ENCODE data around the gene MMP14. TPM values are rescaled to one million over a fixed set of nuclear protein-coding genes. Genes with fewer than 3 reads are reported as not detected.

Gene MMP14
- polyA plus RNA-seq, 1 donor: 148 TPM

GRCh38 chr14:22884738-22885523 is 48.5 kb downstream of the MMP14 start:
- DNase-seq: no peak

DNA sequence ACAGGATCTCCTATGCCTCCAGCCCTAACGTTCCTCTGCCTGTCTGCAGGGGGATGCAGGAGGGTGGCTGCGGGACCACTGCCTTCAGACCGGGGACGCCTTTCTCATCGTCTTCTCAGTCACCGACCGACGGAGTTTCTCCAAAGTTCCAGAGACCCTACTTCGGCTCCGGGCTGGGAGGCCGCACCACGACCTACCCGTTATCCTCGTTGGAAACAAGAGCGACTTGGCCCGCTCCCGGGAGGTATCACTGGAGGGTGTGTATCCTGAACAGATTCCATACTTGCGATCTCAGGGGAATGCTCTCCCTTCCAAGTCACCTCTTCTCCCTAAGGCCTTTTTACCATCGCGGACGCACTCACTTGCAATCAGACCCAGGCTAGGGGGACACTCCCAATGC is 49.6 kb downstream of the MMP14 start:
- no peak for DNase-seq

GRCh38 chr14:22886500-22887259 is 50.3 kb downstream of the MMP14 start:
- peak; percentile 53 for DNase-seq

GRCh38 chr14:22887260-22887989 is 51.0 kb downstream of the MMP14 start:
- peak; percentile 48 for DNase-seq

DNA sequence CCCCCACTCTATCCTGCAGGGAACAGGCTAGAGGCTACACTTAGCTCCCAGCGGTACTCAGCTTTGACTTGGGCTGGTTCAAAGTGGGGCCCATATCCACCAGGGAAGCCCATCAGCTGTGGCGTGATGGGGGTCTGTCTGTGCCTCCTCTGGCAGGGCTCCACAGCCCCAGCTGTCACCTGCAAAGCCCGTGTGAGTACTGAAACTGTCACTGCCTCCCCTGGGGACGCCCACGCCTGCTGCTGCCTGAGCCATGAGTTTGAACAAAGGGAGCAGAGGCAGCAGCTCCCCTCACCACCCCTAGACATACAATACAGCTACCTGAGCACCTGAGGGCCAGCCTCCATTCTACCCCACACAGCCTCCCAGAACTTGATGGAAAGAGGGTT is 51.6 kb downstream of the MMP14 start:
- DNase-seq: no peak

DNA sequence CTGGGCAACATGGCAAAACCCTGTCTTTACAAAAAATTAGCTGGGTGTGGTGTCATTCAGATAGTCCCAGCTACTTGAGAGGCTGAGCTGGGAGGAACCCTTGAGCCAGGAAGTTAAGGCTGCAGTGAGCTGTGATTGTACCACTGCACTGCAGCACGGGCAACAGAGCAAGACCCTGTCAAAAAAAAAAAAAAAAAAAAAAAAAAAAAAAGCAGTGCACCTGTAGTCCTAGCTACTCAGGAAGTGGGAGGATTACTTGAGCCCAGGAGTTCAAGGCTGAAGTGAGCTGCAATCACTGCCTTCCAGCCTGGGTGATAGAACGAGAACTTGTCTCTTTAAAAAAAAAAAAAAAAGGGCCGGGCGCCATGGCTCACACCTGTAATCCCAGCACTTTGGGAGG is 52.3 kb downstream of the MMP14 start:
- no peak for DNase-seq

- no peak for DNase-seq
Observed at GRCh38 chr14:22890416-22890815, 54.0 kb downstream of the MMP14 start.

DNA sequence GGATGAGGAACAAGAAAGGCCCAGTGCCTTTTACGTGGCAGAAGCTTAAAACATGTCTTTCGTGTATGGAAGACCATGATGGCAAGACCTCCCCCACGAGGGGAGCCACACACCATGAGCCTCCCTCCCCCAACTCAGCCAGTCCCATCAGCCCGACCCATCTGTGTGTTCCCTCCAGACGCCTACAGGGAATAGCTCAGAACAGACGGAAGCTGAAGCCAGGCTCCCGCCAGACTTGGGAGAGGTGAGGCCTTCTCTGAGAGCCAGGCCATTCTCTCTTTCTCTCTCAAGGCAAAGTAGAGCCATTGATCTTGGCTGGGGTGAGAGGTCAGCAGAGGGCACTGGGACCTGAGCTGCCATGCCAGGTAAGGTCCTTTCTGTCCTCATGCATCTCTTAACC is 56.1 kb downstream of the MMP14 start:
- DNase-seq: no peak

GRCh38 chr14:22893706-22894105 is 57.3 kb downstream of the MMP14 start:
- no peak for DNase-seq

GRCh38 chr14:22895402-22895801 is 59.0 kb downstream of the MMP14 start:
- DNase-seq: no peak

GRCh38 chr14:22896356-22896755 is 60.0 kb downstream of the MMP14 start:
- no peak for DNase-seq

- DNase-seq: no peak
Observed at GRCh38 chr14:22896760-22897159, 60.4 kb downstream of the MMP14 start.

- no peak for DNase-seq
Observed at GRCh38 chr14:22897357-22897756, 61.0 kb downstream of the MMP14 start.

Other genes with a start within 250 kb of the MMP14 start
- 108 TPM for gene DAD1, start 247.4 kb upstream of the MMP14 start, polyA plus RNA-seq (ENCODE audit: insufficient read length)
- gene ABHD4, start 238.3 kb upstream of the MMP14 start, polyA plus RNA-seq (ENCODE audit: insufficient read length): 19.9 TPM
- 0.15 TPM for gene OR6J1, start 192.2 kb upstream of the MMP14 start, polyA plus RNA-seq (ENCODE audit: insufficient read length)
- gene OXA1L, start 69.9 kb upstream of the MMP14 start, polyA plus RNA-seq (ENCODE audit: insufficient read length): 208 TPM
- 32.7 TPM for gene SLC7A7, start 21.1 kb upstream of the MMP14 start, polyA plus RNA-seq (ENCODE audit: insufficient read length)
- 67.7 TPM for gene MRPL52, start 6.7 kb upstream of the MMP14 start, polyA plus RNA-seq (ENCODE audit: insufficient read length)
- 41.4 TPM for gene LRP10, start 35.2 kb downstream of the MMP14 start, polyA plus RNA-seq (ENCODE audit: insufficient read length)
- 0.23 TPM for gene REM2, start 46.6 kb downstream of the MMP14 start, polyA plus RNA-seq (ENCODE audit: insufficient read length)
- 55.8 TPM for gene RBM23, start 82.6 kb downstream of the MMP14 start, polyA plus RNA-seq (ENCODE audit: insufficient read length)
- gene PRMT5, start 92.8 kb downstream of the MMP14 start, polyA plus RNA-seq (ENCODE audit: insufficient read length): 66.8 TPM
- 32.7 TPM for gene HAUS4, start 120.5 kb downstream of the MMP14 start, polyA plus RNA-seq (ENCODE audit: insufficient read length)
- gene AJUBA, start 146.0 kb downstream of the MMP14 start, polyA plus RNA-seq (ENCODE audit: insufficient read length): 57.8 TPM
- gene C14orf93, start 173.6 kb downstream of the MMP14 start, polyA plus RNA-seq (ENCODE audit: insufficient read length): 11.6 TPM
- gene PSMB5, start 198.3 kb downstream of the MMP14 start, polyA plus RNA-seq (ENCODE audit: insufficient read length): 228 TPM
- gene PSMB11, start 205.6 kb downstream of the MMP14 start, polyA plus RNA-seq (ENCODE audit: insufficient read length): not detected
- 4.0 TPM for gene CDH24, start 220.9 kb downstream of the MMP14 start, polyA plus RNA-seq (ENCODE audit: insufficient read length)

Data from hindlimb muscle (tissue), 1 donor.